Measurements from ENCODE around the gene KRTAP5-8.
"Not testable (repeated sequence)": the region's sequence is repeated elsewhere in the genome, so short reads cannot be mapped to it uniquely, and the experiment has no call there.

Gene KRTAP5-8

GRCh38 chr11:71518506-71519471 lies 19.0 kb upstream of the KRTAP5-8 start:
- no peak for DNase-seq

GRCh38 chr11:71519546-71519945 lies 18.3 kb upstream of the KRTAP5-8 start:
- DNase-seq = no peak

- DNase-seq = no peak
These were observed 12.5 kb upstream of the KRTAP5-8 start for GRCh38 chr11:71525188-71525937.

- DNase-seq = no peak
These were observed 11.8 kb upstream of the KRTAP5-8 start for GRCh38 chr11:71525938-71526495.

- DNase-seq = not testable (repeated sequence)
These were observed 10.8 kb upstream of the KRTAP5-8 start, which contains the start of gene KRTAP5-7 for GRCh38 chr11:71526796-71527575. TSS of gene KRTAP5-7 (plus strand) at chr11:71527267. CDS start at chr11:71527301, 34 bp downstream.

- DNase-seq = no peak
These were observed 10.1 kb upstream of the KRTAP5-8 start for GRCh38 chr11:71527576-71528210.

- DNase-seq = peak; percentile 34
These were observed 7.2 kb upstream of the KRTAP5-8 start for GRCh38 chr11:71530602-71531001.

GRCh38 chr11:71532036-71532610 lies 5.7 kb upstream of the KRTAP5-8 start:
- no peak for DNase-seq

GRCh38 chr11:71534711-71535608 lies 2.9 kb upstream of the KRTAP5-8 start:
- DNase-seq = not testable (repeated sequence)

- DNase-seq = no peak
These were observed 2.0 kb upstream of the KRTAP5-8 start for GRCh38 chr11:71535825-71536224.

- DNase-seq = no peak
These were observed 288 bp upstream of the KRTAP5-8 start for GRCh38 chr11:71537537-71537936.

GRCh38 chr11:71538666-71538990 lies 803 bp downstream of the KRTAP5-8 start:
- DNase-seq = peak; percentile 16

GRCh38 chr11:71539017-71539416 lies 1.2 kb downstream of the KRTAP5-8 start:
- no peak for DNase-seq

GRCh38 chr11:71539971-71540370 lies 2.1 kb downstream of the KRTAP5-8 start:
- not testable (repeated sequence) for DNase-seq

- DNase-seq = not testable (repeated sequence)
These were observed 2.9 kb downstream of the KRTAP5-8 start for GRCh38 chr11:71540521-71541304.

- DNase-seq = no peak
These were observed 4.6 kb downstream of the KRTAP5-8 start for GRCh38 chr11:71542382-71542781.

GRCh38 chr11:71542879-71543777 lies 5.3 kb downstream of the KRTAP5-8 start:
- DNase-seq = no peak

GRCh38 chr11:71543866-71544265 lies 6.0 kb downstream of the KRTAP5-8 start:
- DNase-seq = no peak
